Activated T-helper 1 cell treated with Interleukin-2 at 50 U/mL for 16 hours (primary cell): ENCODE data around the gene OPRM1.

ENCODE experiments used
- DNase-seq: peaks from one replicate; pipeline ENCODE4 v3.0.0-alpha.2; 2020; ENCODE audit warnings: low read depth

OPRM1 gene

DNA sequence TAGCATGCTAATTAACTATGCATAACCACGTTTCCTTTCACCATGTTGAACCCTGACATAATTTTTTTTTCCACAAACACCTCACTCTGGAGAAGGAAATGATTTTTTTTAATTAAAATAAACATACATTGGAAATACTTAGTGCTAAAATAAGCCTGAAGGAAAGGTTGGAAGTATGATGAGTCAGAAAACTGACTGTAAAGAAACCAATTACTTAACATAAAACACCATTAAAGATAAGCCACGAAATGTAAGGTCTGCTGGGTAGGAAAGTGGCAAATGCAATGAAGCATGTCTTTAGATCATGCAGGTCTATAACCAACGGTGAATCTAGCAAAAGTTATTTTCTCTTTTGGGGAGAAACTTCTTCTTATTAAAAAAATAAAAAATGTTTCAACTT, 47.5 kb downstream of the OPRM1 start:
- DNase-seq, result no peak

DNA sequence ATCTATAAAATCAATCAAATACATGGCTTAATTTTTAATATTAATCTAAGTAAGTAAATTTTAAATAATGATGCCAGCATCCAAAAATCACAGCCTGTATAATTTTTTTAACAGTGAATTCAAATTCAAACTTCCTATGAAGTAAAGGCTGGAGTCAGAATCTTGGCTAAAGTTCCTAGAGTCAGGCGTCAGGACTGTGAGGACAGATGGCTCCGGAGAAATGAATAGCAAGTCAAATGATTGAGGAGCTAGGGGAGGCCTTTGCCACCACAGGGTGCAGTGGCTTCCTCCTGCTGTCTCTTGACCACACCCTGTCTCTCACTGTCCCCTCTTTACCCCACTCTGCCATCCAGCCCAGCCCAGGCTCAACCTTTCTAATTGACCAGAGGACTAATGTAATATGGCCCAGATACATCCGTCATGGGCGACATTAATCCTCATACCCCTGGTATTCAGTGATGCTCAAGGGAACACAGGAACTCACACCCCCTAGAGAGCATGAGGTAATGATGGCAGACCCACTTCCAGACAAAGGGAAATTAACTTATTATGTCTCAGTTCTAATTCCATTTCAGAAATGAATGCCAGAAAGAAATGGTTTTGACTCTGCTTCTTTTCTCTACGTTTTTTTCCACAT, 53.4 kb downstream of the OPRM1 start:
- no peak for DNase-seq

DNA sequence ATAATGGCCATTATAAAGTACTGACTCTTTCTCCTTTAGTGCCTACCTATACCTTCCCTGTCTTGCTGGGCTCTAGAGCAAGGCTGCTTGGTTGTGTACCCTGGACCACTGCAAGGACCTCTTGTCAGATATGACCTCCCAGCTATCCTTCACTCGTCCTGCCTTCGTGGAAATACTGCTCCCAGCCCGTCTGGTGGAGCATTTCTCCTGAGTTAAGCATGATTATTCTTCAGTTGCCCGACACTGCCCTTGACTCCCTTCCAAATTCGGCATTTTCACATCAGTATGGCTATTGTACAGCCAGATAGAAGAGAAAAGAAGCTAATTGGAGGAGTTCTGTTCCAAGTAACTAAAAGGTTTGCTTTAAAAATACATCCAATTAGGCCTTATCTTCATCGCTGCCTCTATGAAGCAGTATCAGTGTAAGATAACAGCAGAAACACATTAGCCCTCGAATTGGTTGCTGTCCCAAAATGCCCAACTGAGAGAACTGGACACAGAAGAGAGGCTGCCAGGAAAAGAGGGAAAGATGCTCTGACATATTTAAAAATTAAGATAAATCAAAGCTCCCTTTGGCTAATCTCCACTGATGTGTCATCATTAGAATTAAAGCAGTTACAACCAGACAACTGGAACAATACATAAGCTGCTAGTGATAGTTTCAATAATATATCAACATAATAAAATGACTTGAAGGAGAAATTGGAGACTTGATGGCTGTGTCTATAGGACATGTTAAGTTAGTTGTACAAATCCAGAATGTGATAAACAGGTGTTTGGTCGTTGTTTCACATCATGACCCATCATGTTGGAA, 54.4 kb downstream of the OPRM1 start:
- no peak for DNase-seq

DNA sequence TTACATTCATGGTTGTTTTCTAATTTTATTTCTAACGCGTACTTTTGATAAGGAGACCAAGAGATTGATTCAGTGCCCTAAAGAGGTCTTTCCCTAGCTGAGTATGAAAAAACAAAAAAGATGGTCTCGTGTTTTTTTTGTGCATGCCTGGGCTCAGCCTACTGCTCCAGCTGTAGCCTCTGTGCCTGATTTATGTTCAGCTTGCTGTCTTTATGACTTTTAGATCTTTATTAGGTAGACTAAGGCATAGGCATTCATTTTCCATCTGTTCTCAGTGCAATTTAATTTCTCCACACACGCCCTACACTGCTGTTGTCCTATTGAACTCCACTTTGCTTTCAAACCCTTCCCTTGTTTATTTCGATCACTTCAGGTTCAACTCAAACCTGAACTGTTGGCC, 56.5 kb downstream of the OPRM1 start:
- no peak for DNase-seq

DNA sequence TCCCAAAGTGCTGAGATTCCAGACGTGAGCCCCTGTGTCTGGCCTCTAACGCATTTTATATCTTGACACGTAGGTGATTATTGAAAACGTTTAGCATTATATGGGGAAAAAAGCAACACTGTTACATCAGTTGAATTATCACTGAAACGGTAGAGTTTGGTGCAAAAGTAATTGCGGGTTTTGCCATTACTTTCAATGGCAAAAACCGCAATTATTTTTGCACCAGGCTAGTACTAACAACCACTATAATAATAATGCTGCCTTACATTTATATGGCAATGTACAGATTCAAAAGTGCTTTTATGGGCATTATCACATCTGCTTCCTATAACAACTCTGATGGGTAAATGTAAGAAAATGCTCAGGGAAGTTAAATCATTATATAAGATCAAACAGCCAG, 57.3 kb downstream of the OPRM1 start:
- no peak for DNase-seq

DNA sequence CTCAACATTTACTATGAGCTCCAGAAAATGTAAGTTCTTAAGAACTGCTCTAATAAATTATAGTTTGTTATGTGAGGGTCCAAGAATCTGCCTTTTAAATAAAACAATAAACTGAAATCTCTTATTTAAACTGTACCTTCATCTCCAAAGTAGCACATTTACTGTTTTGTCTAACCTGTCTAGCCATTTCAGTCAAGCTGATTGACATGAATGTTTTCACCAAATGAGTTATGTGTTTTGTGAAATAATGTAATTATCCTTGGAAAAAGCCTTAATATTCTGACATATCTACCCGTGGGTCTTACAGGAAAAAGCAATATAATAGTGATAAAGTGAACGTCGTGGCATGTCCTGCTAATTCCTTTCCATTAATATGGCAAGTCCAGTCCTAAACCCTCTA, 57.8 kb downstream of the OPRM1 start:
- DNase-seq, result no peak

DNA sequence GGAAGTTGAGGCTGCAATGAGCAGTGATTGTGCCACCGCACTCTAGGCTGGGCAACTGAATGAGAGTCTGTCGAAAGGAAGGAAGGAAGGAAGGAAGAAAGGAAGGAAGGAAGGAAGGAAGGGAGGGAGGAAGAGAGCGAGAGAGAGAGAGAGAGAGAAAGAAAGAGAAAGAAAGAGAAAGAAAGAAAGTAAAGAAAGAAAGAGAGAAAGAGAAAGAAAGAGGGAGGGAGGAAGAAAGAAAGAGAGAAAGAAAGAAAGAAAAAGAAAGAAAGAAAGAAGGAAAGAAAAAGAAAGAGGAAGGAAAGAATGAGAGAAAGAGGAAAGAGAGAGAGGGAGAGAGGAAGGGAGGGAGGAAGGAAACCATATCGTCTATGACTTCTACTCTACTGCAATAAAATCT, 60.2 kb downstream of the OPRM1 start:
- no peak for DNase-seq

DNA sequence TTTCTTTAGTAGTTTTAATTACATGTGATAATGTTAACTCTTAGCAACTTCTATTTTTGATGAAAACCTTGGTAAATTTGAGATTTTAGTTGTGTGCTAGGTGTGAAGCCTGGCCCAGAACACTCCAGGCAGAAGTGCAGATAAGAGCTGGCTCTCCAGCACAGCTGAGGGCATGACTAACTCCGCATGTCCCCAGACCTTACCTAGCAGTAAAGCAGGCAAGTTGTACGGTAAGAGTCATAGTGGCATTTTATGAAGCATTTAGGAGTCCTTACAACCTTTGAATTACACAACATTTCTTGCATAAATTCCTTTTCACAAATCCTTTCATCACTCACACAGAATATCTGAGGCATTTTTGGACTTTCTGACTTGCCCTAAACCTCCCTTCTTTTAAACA, 67.2 kb downstream of the OPRM1 start:
- DNase-seq, result no peak

DNA sequence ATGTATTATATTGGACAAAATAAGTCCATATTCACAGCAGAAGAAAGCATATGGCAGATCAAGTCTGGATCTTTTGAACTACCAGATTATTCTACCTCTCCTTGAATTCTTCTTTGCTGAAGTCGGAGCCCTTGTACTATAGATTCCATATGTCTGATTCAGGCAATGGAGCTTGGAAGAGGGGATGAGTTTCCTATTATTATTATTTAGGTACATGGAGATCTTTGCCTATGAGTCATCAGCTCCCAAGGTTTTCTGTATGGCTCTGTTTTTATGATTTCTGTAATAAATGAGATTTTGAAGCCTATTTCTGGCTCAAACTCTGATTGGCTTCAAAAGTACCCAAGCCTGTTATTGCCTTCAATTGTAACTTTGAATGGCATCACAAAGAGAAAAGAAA, 72.0 kb downstream of the OPRM1 start:
- DNase-seq, result no peak

DNA sequence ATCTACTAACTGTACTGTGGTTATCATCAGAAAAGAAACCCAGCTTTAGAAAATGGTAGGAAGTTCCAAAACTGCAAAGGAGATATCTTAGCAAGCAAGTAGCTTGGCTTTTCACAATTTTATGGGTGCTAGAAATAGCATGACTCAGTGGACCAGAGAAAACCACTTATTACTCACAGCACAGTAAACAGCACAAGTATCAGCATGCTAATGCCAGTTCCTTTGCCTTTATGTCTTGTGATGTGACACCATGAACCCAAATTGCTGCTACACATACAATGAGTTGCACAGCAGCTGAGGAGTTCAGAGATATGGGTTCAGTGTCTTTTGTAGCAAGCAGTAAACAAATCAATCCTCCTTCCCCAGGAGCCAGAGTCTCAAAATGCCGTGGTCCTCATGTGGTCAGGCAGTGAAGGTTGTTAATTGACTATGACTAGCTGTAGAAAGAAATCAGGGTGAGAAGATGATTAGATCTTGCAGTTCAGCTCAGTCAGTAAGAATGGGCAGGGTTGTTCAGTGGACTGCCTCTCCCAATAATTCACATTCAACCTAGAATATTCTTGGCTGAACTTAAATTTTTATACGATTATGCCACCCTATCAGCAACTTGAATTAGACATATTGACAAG, 73.3 kb downstream of the OPRM1 start:
- no peak for DNase-seq

DNA sequence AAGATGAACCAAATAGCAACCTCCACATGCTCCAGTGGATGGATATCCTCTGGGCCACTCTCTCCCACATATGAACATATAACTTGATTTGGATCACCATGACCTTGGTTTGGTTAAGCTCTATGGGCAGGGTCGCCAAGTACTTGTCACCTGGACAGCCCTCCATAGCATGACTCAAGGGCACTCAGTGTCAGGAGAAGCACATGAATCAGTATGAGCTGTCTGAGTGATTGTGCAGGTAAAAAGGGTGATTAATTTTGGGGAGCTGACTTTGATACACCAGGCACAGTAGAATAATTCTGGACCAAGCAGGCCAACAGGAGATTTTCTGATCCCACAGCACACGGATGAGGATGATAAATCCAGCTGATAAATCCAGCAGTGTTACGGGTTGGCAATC, 74.4 kb downstream of the OPRM1 start:
- no peak for DNase-seq

DNA sequence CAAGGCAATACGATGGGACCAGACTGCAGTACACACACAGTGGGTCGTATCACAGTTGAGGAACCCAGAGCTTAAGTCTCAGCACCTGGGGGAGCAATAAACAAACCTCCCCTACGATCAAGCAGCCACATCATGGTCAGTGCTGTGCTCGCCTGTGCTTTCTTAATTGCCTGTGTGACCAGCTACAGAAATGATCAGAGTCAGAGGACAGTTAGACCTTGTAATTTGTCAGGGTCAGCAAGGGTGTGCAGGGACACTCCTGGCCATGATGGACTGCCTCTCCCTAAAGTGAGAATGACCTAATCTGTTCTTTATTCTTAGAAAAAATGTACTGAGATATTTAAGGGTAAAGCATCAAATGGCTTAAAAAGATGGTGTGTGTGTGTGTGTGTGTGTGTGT, 78.4 kb downstream of the OPRM1 start:
- no peak for DNase-seq

DNA sequence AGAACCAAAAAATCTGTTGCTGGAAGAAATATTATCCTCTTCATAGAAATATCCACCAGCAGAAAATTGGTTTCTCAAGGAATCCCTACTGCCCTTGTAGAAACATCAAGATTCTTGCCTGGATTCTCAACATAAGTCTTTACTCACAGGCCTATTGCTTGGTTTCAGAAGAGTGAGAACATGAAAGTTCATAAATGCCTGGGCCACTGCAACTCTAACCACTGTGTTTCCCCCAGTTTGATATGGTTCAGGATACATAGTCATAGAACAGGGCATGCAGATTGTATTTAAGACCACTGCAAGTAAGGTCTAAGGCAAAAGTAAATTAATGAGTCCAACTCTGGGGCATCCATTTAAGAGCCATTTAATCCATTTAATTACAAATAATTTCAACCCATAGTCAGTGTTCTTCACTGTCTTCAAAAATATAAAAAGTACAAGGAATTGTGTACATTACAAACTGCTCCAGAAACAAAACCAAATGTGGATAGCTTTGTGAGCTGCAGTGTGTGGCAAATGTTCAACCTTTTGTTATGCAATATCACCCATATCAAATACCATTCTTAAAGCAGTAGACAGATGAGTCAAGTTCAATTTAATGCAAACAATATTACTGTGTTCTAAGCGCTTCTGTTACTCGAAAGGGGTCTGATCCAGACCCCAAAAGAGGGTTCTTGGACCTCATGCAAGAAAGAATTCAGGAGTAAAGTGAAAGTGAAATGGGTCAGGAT, 83.3 kb downstream of the OPRM1 start:
- DNase-seq, result no peak

DNA sequence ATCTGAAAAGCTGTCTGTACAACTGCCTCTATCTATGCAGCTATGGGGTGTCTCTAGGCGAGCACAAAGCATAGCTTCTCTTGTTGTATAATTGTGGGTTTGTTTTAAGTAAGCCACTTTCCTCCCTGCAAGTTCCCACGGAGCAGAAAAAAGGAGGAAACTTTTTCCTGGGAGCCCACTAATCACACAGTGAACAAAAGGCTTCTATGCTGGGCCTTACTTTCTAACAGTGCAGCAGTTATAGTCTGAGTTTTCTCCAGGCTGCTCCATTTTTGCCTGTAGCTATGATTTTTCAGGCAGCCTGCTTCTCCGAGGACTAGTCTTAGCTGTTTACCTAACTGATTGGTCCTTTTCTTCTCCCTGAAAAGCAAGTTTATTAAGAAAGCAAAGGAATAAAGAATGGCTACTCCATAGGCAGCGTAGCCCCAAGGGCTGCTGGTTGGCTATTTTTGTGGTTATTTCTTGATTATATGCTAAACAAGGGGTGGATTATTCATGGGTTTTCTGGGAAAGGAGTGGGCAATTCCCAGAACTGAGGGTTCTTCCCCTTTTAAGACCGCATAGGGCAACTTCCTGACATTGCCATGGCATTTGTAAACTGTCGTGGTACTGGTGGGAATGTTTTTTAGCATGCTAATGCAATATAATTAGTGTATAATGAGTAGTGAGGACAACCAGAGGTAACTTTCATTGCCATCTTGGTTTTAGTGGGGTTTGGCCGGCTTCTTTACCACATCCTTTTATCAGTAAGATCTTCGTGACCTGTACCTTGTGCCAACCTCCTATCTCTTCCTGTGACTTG, 84.3 kb downstream of the OPRM1 start:
- DNase-seq, result no peak

DNA sequence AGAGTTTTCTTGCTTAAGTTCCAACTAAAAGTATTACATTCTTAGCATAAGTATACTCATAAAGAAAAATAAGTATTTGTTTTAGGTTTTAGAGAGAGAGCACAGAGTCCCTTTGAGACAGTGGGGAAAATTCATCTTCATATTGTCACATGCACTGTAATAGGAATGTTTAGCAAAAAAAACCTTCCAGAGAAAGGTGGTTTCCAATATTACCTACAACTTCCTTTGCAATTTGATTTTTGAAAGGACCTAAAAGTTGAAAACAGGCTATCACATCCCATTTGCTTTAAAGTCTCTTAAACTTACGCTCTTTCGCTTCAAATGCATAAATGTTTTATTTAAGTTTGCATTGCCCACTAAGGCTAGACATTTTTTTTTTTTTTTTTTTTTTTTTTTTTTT, 86.4 kb downstream of the OPRM1 start:
- no peak for DNase-seq

DNA sequence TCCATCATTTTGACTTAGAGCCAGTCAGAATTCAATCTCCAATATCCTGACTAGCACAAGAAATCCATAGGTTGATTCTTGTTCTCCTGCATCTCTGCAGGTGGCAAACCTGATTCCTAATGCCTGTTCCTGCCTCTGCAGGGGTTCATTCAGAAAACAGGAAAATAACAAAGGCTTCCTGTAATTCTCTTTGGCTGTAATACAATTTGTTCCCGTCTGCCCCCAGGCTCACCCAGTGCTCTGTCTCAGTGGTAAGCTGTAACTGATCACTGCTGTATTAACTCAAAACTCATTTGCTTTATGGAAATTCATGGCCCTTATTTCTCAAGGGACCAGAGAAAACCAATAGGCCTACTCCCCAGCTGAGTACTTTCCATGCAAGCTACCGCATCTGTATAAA, 88.6 kb downstream of the OPRM1 start:
- DNase-seq, result no peak

DNA sequence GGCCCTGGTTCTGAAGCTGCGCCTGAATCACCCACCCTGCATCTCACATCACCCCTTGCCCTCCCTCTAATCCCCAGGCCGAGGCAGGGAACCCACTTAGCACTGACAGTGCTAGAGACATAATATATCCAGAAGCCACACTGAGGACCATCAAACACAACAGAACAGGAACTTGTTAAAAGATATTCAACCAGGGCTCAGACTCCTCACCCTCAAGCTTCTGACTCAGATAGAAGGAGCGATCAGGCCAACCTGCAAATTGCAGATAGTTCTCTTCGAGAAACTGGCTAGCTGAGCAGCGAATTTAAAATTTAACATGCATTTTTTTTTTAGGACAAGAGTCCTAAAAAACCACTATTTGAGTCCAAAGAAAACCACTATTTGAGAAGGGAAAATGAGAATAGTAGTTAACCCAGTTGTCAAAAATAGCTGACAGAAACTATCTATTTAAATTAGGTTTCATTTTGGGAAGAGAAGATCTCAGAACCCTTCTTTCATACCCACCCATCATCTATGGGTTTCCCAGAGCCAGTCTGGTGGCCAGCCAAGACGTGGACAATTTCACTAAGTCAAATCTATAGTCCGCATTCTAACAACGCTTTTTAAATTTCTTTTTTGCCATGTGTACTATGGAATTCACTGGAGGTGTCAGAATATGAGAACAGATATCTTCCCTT, 95.6 kb downstream of the OPRM1 start:
- no peak for DNase-seq

DNA sequence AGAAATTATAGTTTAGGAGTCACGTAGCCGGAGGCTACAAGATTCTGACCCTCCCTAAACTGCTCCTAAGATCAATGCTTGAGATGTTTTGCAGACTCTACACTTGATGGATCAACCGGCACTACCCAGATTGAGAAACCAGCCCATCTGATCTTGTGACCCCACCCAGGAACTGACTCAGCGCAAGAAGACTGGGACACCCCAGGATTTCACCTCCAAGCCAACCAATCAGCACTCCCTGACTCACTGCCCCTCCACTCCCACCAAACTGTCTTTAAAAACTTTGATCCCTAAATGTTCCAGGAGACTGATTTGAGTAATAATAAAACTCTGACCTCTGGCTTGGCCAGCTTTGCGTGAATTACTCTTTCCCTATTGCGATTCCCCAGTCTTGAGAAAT, 99.8 kb downstream of the OPRM1 start:
- no peak for DNase-seq

DNA sequence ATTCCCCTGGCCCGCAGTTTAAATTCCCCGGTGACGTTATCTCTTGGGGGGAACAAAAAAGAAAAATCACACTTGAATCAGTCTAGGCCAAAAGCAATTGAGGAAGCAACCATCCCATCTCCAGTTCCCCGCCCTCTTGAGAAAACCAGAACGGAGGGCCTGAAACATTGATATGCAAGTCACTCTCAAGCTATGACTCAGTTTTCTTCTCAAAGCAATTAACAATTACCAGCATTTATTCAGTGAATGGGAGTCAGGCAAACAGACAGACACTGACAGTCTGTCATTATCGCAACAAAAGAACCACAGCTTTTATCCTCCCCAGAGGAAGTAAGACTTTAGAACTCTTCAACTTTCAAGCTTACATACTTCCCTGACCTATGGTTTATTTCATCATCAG, 100.9 kb downstream of the OPRM1 start:
- no peak for DNase-seq

DNA sequence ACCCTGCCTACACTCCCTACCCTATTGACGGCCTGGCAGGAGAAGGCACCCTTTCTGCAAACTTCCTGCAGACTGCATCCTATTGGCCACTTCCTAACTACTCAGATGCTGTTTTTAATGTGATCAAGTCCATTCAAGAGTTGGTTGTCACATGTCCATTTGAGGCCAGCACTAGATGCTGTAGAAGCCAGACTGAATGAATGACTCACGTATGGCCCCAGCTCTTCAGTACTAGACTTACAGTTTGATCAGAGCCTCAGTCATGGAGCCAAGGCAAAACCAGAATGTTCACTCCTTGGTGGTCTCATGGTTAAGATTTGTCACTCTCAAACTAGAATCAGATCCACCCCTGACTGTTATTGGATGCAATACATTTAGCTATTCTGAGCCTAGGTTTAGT, 101.7 kb downstream of the OPRM1 start:
- no peak for DNase-seq

DNA sequence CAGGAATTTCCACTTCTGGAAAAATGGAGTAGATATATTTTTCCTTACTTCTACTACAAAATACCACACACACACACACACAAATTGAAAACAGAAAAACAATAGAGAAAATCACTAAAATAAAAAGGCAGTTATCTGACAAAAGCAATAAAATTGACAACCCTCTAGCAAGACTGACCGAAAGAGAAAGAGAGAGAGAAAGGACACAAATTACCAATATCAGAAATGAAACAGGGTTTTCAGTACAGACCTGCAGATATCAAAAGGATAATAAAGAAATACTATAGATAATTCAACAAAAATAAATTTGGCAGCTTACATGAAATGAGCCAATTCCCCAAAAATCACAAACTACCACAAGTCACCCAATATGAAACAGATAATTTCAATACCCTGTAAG, 104.7 kb downstream of the OPRM1 start:
- no peak for DNase-seq
